ENCODE measurements around the gene CHL1. TPM values are rescaled to one million over a fixed set of nuclear protein-coding genes. Genes with fewer than 3 reads are reported as not detected.

CHL1 gene
- total and polyA plus RNA-seq, 8 donors: 0.23 to 3.4 (median 2.0) TPM

GRCh38 chr3:350871-351371 is 154.4 kb downstream of the CHL1 start:
- TF ChIP-seq CTCF (IDR thresholded peaks at IDR 0.05): no peak
- Histone ChIP-seq H3K9me3 (no peaks in the 10 kb centered on the region), H3K4me1 (no peaks in the 10 kb centered on the region), H3K27me3 (no peaks in the 10 kb centered on the region), H3K27ac (no peak overlapping the region), H3K4me3 (no peak overlapping the region), H3K36me3 (no peaks in the 10 kb centered on the region)
- FAIRE-seq (no peak), ATAC-seq (no peak), DNase-seq (no peak)
- intact Hi-C loops (cut with DNase I): no loop called here
- 62 to 63% methylated on average over 4 of the region's 4 CpGs for WGBS, 2 donors

DNA sequence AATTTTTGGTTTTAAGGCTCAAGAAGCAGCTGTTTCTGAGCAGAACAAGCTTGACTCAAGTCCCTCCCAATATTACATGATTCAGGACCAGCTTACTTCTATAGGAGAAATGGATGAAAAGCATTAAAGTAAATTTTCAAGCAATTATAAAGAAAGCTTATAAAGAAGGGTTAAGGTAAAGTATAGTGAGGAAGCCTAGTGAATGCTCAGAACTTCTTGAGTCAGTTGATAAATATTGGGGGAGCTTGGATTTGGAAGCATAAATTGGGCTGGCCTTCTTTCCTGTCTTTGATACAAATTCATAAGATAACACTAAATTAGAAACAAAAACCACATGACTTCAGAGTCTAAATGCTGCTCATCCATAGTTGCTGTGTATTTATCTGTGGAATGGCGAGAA is 156.0 kb downstream of the CHL1 start:
- Histone ChIP-seq H3K4me3 (no peak overlapping the region), H3K36me3 (no peaks in the 10 kb centered on the region), H3K4me1 (no peaks in the 10 kb centered on the region), H3K27me3 (no peaks in the 10 kb centered on the region), H3K27ac (no peak overlapping the region), H3K9me3 (no peaks in the 10 kb centered on the region)
- no peak for FAIRE-seq
- ATAC-seq: no peak
- DNase-seq: no peak
- WGBS, 2 donors: 81 to 89% methylated on average over 1 of the region's 1 CpG
- TF ChIP-seq CTCF (IDR thresholded peaks at IDR 0.05): no peak
- intact Hi-C loops (cut with DNase I): no loop called here

GRCh38 chr3:353191-353739 is 156.7 kb downstream of the CHL1 start:
- H3K4me1 ChIP-seq: no peaks in the 10 kb centered on the region
- H3K4me3 ChIP-seq: no peak overlapping the region
- peak; percentile 29 for FAIRE-seq
- no peaks in the 10 kb centered on the region for H3K9me3 ChIP-seq
- ATAC-seq: no peak
- DNase-seq: no peak
- H3K27me3 ChIP-seq: no peaks in the 10 kb centered on the region
- intact Hi-C loops (cut with DNase I): no loop called here
- H3K36me3 ChIP-seq: no peaks in the 10 kb centered on the region
- WGBS, 2 donors: 62 to 77% methylated on average over 3 of the region's 3 CpGs
- H3K27ac ChIP-seq: no peak overlapping the region
- no peak for TF ChIP-seq CTCF (IDR thresholded peaks at IDR 0.05)

DNA sequence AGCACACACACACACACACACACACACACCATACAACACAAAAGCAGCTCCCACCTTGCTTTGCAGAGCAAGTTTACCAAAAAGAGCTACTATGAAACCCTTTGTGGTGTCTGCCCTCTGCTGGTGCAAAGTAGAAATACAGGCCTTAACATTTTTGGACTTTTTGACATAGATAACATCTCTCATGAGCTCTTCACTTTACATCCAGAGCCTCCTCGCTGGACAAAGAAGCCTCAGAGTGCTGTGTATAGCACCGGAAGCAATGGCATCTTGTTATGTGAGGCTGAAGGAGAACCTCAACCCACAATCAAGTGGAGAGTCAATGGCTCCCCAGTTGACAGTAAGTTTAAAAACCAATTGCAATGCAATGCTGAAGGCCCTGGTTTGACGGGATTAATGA is 157.9 kb downstream of the CHL1 start:
- Histone ChIP-seq H3K4me1 (no peaks in the 10 kb centered on the region), H3K9me3 (no peaks in the 10 kb centered on the region), H3K4me3 (no peak overlapping the region), H3K27me3 (no peaks in the 10 kb centered on the region), H3K36me3 (no peaks in the 10 kb centered on the region), H3K27ac (no peak overlapping the region)
- peak; percentile 35 to 79 (median 64) for ATAC-seq
- TF ChIP-seq CTCF (IDR thresholded peaks at IDR 0.05): peak; percentile 37 to 67 (median 47)
- FAIRE-seq: no peak
- intact Hi-C loops (cut with DNase I): no loop called here
- peak in 1 of 6 donors; percentile 35 for DNase-seq
- 10 to 12% methylated on average over 3 of the region's 3 CpGs for WGBS, 2 donors

GRCh38 chr3:355622-356021 is 159.1 kb downstream of the CHL1 start:
- TF ChIP-seq CTCF (IDR thresholded peaks at IDR 0.05): no peak
- ATAC-seq: no peak
- no peak for DNase-seq
- Histone ChIP-seq H3K9me3 (no peaks in the 10 kb centered on the region), H3K4me3 (no peak overlapping the region), H3K4me1 (no peaks in the 10 kb centered on the region), H3K36me3 (no peaks in the 10 kb centered on the region), H3K27ac (no peak overlapping the region), H3K27me3 (no peaks in the 10 kb centered on the region)
- FAIRE-seq: no peak
- intact Hi-C loops (cut with DNase I): no loop called here
- 44 to 60% methylated on average over 8 of the region's 8 CpGs for WGBS, 2 donors
